CD8-positive, alpha-beta memory T cell (primary cell): ENCODE data around the gene MAP3K5. TPM values are rescaled to one million over a fixed set of nuclear protein-coding genes. Genes with fewer than 3 reads are reported as not detected.
"Not testable (repeated sequence)": the region's sequence is repeated elsewhere in the genome, so short reads cannot be mapped to it uniquely, and the experiment has no call there.

Experiments used
- CTCF ChIA-PET: fragments of 350-600 bp; sonication (Branson Sonifier 250); formaldehyde crosslinking; loops from one replicate; lab custom pipeline; 2021; ENCODE audit warnings: antibody characterized with exemption; lab: Charles Lee
- POLR2A ChIA-PET: fragments of 350-600 bp; sonication (Branson Sonifier 250); formaldehyde crosslinking; loops from one replicate; lab custom pipeline; 2021; ENCODE audit warnings: antibody characterized with exemption; lab: Charles Lee
- DNase-seq, 5 donors: peaks; one replicate each; pipeline versions ENCODE4 v3.0.0 to v3.0.0-alpha.2; 2020 to 2022; ENCODE audit warnings: mixed read lengths in 1 of 5
- H3K27ac ChIP-seq: one replicate; pipeline ENCODE4 v1.7.0; 2013; ENCODE audit warnings: low read depth, mild to moderate bottlenecking, low read length, moderate library complexity
- H3K27me3 ChIP-seq: 2 replicates; pipeline ENCODE4 v1.7.0; 2013; ENCODE audit warnings: low read length, mild to moderate bottlenecking; ENCODE audit not compliant: insufficient read depth, poor library complexity, severe bottlenecking
- H3K36me3 ChIP-seq: 2 replicates; pipeline ENCODE4 v1.7.0; 2013; ENCODE audit warnings: mild to moderate bottlenecking, low read length, moderate library complexity; ENCODE audit not compliant: insufficient read depth
- H3K4me1 ChIP-seq: 2 replicates; pipeline ENCODE4 v1.7.0; 2013; ENCODE audit warnings: mild to moderate bottlenecking, low read length, moderate library complexity; ENCODE audit not compliant: insufficient read depth
- H3K4me3 ChIP-seq: 2 replicates; pipeline ENCODE4 v1.7.0; 2013; ENCODE audit warnings: mild to moderate bottlenecking, low read length
- H3K9me3 ChIP-seq: 2 replicates; pipeline ENCODE4 v1.7.0; 2013; ENCODE audit warnings: mild to moderate bottlenecking, low read length
- H3K27ac Mint-ChIP-seq, 8 donors: one replicate each; pipeline ENCODE4 v1.8.0; 2020 to 2021; ENCODE audit warnings: mixed read lengths in 8 of 8, mild to moderate bottlenecking in 6 of 8, inconsistent platforms in 3 of 8, moderate library complexity in 3 of 8
- H3K27me3 Mint-ChIP-seq, 2 donors: one replicate each; pipeline ENCODE4 v1.8.0; 2020 to 2021; ENCODE audit warnings: mixed read lengths in 2 of 2, mild to moderate bottlenecking in 1 of 2, moderate library complexity in 1 of 2
- H3K36me3 Mint-ChIP-seq, 3 donors: one replicate each; pipeline ENCODE4 v1.8.0; 2020 to 2021; ENCODE audit warnings: mixed read lengths in 3 of 3, inconsistent platforms in 1 of 3, mild to moderate bottlenecking in 1 of 3
- H3K4me1 Mint-ChIP-seq, 3 donors: one replicate each; pipeline ENCODE4 v1.8.0; 2020 to 2021; ENCODE audit warnings: mixed read lengths in 3 of 3, inconsistent platforms in 1 of 3, mild to moderate bottlenecking in 1 of 3
- H3K4me3 Mint-ChIP-seq, 7 donors: one replicate each; pipeline ENCODE4 v1.8.0; 2020 to 2021; ENCODE audit warnings: mixed read lengths in 7 of 7, mild to moderate bottlenecking in 6 of 7, moderate library complexity in 4 of 7, inconsistent platforms in 2 of 7
- H3K9me3 Mint-ChIP-seq, 5 donors: one replicate each; pipeline ENCODE4 v1.8.0; 2020 to 2022; ENCODE audit warnings: mixed read lengths in 5 of 5, mild to moderate bottlenecking in 3 of 5, moderate library complexity in 2 of 5, inconsistent platforms in 1 of 5
- polyA plus RNA-seq: library from polyadenylated mRNA; unstranded; fragments of 300-500 nt; fragmentation: Illumina TruSeq; gene quantifications from one replicate; pipeline ENCODE4 v1.2.3, GENCODE V29; 2021
- total RNA-seq, 2 experiments: library from RNA; stranded (reverse); gene quantifications; one replicate each; pipeline ENCODE4 v1.2.3, GENCODE V29; 2021

MAP3K5 gene
- total and polyA plus RNA-seq, 3 experiments from 2014 or later: 12.6 to 19.9 (median 12.9) TPM

GRCh38 chr6:136593748-136594490 is 198.4 kb downstream of the MAP3K5 start:
- peaks cover 17 to 29% (median 21%) of the 10 kb centered on the region in 3 donors for H3K4me1 Mint-ChIP-seq
- Histone ChIP-seq H3K36me3 (peaks cover 34% of the 10 kb centered on the region), H3K27me3 (no peaks in the 10 kb centered on the region), H3K9me3 (no peaks in the 10 kb centered on the region), H3K4me1 (peaks cover 12% of the 10 kb centered on the region), H3K27ac (no peak overlapping the region), H3K4me3 (peak overlapping the region; percentile 13)
- no peaks in the 10 kb centered on the region for H3K27me3 Mint-ChIP-seq
- H3K27ac Mint-ChIP-seq: peak overlapping the region; percentile 43 to 87 (median 71)
- H3K36me3 Mint-ChIP-seq: peaks cover 10 to 71% (median 30%) of the 10 kb centered on the region in 3 donors
- CTCF ChIA-PET: interaction anchor here (1.2 to 2.0 kb wide), 3 partner anchors 11 to 198 kb away, joined by 3 to 7 read pairs (median 5); partner anchors contain the start of gene MAP3K5
- POLR2A ChIA-PET: interaction anchor here (0.7 kb wide), 1 partner anchor 781 kb away, joined by 3 read pairs; no protein-coding TSS in a partner anchor
- peak overlapping the region in 6 of 7 donors; percentile 35 to 71 (median 56) for H3K4me3 Mint-ChIP-seq
- peak in 3 of 5 donors; percentile 12 to 45 (median 41) for DNase-seq
- no peaks in the 10 kb centered on the region for H3K9me3 Mint-ChIP-seq

- Mint-ChIP-seq H3K27me3 (no peaks in the 10 kb centered on the region), H3K4me3 (no peak overlapping the region), H3K36me3 (peaks cover 10 to 77% (median 32%) of the 10 kb centered on the region in 3 donors), H3K27ac (peak overlapping the region in 6 of 8 donors; percentile 12 to 82 (median 50)), H3K9me3 (no peaks in the 10 kb centered on the region), H3K4me1 (peaks cover 17 to 29% (median 21%) of the 10 kb centered on the region in 3 donors)
- Histone ChIP-seq H3K4me3 (no peak overlapping the region), H3K27me3 (no peaks in the 10 kb centered on the region), H3K9me3 (no peaks in the 10 kb centered on the region), H3K27ac (no peak overlapping the region), H3K4me1 (peaks cover 12% of the 10 kb centered on the region), H3K36me3 (peaks cover 39% of the 10 kb centered on the region)
- DNase-seq: no peak
- POLR2A ChIA-PET: no interaction called here
- CTCF ChIA-PET: interaction anchor here (1.2 to 2.0 kb wide), 3 partner anchors 12 to 199 kb away, joined by 3 to 7 read pairs (median 5); partner anchors contain the start of gene MAP3K5
Measured at GRCh38 chr6:136592930-136593673, 199.2 kb downstream of the MAP3K5 start.

GRCh38 chr6:136591617-136592016 is 200.7 kb downstream of the MAP3K5 start:
- DNase-seq: no peak
- no peaks in the 10 kb centered on the region for H3K9me3 Mint-ChIP-seq
- H3K27ac ChIP-seq: no peak overlapping the region
- H3K36me3 ChIP-seq: peaks cover 39% of the 10 kb centered on the region
- peaks cover 10 to 81% (median 32%) of the 10 kb centered on the region in 3 donors for H3K36me3 Mint-ChIP-seq
- ChIA-PET CTCF (no interaction called here), POLR2A (no interaction called here)
- H3K27ac Mint-ChIP-seq: peak overlapping the region in 1 of 8 donors; percentile 37
- peaks cover 17 to 29% (median 21%) of the 10 kb centered on the region in 3 donors for H3K4me1 Mint-ChIP-seq
- H3K27me3 Mint-ChIP-seq: no peaks in the 10 kb centered on the region
- peaks cover 12% of the 10 kb centered on the region for H3K4me1 ChIP-seq
- H3K9me3 ChIP-seq: no peaks in the 10 kb centered on the region
- H3K27me3 ChIP-seq: no peaks in the 10 kb centered on the region
- no peak overlapping the region for H3K4me3 ChIP-seq
- H3K4me3 Mint-ChIP-seq: no peak overlapping the region

GRCh38 chr6:136590846-136591245 is 201.4 kb downstream of the MAP3K5 start:
- H3K9me3 Mint-ChIP-seq, CTCF ChIA-PET, H3K27me3 ChIP-seq, H3K4me3 Mint-ChIP-seq, H3K4me3 ChIP-seq, POLR2A ChIA-PET, H3K27ac ChIP-seq, H3K27me3 Mint-ChIP-seq, H3K9me3 ChIP-seq, DNase-seq: not testable (repeated sequence)
- Mint-ChIP-seq H3K27ac (peak overlapping the region in 2 of 8 donors; percentile 6 to 43), H3K4me1 (peaks cover 14 to 21% (median 17%) of the 10 kb centered on the region in 3 donors), H3K36me3 (peaks cover 10 to 81% (median 25%) of the 10 kb centered on the region in 3 donors)
- Histone ChIP-seq H3K4me1 (peaks cover 12% of the 10 kb centered on the region), H3K36me3 (peaks cover 44% of the 10 kb centered on the region)

- Mint-ChIP-seq H3K9me3 (no peaks in the 10 kb centered on the region), H3K27me3 (no peaks in the 10 kb centered on the region), H3K4me3 (no peak overlapping the region), H3K27ac (peak overlapping the region in 1 of 8 donors; percentile 69), H3K4me1 (no peaks in the 10 kb centered on the region), H3K36me3 (peaks cover 11 to 86% (median 28%) of the 10 kb centered on the region in 3 donors)
- CTCF ChIA-PET: no interaction called here
- H3K4me3 ChIP-seq: no peak overlapping the region
- POLR2A ChIA-PET: no interaction called here
- peaks cover 43% of the 10 kb centered on the region for H3K36me3 ChIP-seq
- H3K27ac ChIP-seq: no peak overlapping the region
- DNase-seq: no peak
- no peaks in the 10 kb centered on the region for H3K27me3 ChIP-seq
- no peaks in the 10 kb centered on the region for H3K4me1 ChIP-seq
- no peaks in the 10 kb centered on the region for H3K9me3 ChIP-seq
Measured at GRCh38 chr6:136587527-136587926, 204.8 kb downstream of the MAP3K5 start.

GRCh38 chr6:136586295-136586694 is 206.0 kb downstream of the MAP3K5 start:
- Histone ChIP-seq H3K4me3 (no peak overlapping the region), H3K27ac (no peak overlapping the region), H3K9me3 (no peaks in the 10 kb centered on the region), H3K36me3 (peaks cover 35% of the 10 kb centered on the region), H3K4me1 (no peaks in the 10 kb centered on the region), H3K27me3 (no peaks in the 10 kb centered on the region)
- ChIA-PET POLR2A (no interaction called here), CTCF (no interaction called here)
- no peak overlapping the region for H3K4me3 Mint-ChIP-seq
- no peaks in the 10 kb centered on the region for H3K4me1 Mint-ChIP-seq
- H3K27ac Mint-ChIP-seq: peak overlapping the region in 1 of 8 donors; percentile 47
- peaks cover 8 to 85% (median 27%) of the 10 kb centered on the region in 3 donors for H3K36me3 Mint-ChIP-seq
- DNase-seq: no peak
- no peaks in the 10 kb centered on the region for H3K9me3 Mint-ChIP-seq
- H3K27me3 Mint-ChIP-seq: no peaks in the 10 kb centered on the region

GRCh38 chr6:136585523-136585922 is 206.8 kb downstream of the MAP3K5 start:
- H3K36me3 Mint-ChIP-seq: peaks cover 11 to 84% (median 26%) of the 10 kb centered on the region in 3 donors
- DNase-seq, H3K27me3 ChIP-seq, CTCF ChIA-PET, H3K27ac ChIP-seq, H3K27ac Mint-ChIP-seq, POLR2A ChIA-PET, H3K27me3 Mint-ChIP-seq, H3K4me1 ChIP-seq, H3K4me1 Mint-ChIP-seq, H3K4me3 ChIP-seq, H3K9me3 ChIP-seq, H3K4me3 Mint-ChIP-seq, H3K9me3 Mint-ChIP-seq: not testable (repeated sequence)
- H3K36me3 ChIP-seq: peaks cover 30% of the 10 kb centered on the region
